GM18508 (cell line): ENCODE results near the gene TYSND1.
"Not testable (repeated sequence)": the region's sequence is repeated elsewhere in the genome, so short reads cannot be mapped to it uniquely, and the experiment has no call there.

Source experiments
- ATAC-seq: cut with Tn5 transposase; IDR thresholded peaks from one replicate; pipeline ENCODE4 v1.9.1; 2021; ENCODE audit warnings: moderate number of reproducible peaks; ENCODE audit not compliant: insufficient read depth, unreplicated experiment

Gene TYSND1

DNA sequence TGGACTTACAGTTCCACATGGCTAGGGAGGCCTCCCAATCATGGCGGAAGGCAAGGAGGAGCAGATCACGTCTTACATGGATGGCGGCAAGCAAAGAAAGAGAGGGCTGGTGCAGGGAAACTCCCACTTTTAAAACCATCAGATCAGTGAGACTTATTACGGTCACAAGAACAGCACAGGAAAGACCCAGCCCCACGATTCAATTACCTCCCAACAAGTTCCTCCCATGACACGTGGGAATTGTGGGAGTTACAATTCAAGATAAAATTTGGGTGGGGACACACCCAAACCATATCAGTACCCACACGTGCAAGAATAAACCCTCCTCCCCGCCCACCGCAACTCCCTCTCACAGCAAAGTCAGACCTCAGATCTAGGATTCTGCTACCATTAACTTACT is 9.4 kb downstream of the TYSND1 start:
- ATAC-seq = no peak

DNA sequence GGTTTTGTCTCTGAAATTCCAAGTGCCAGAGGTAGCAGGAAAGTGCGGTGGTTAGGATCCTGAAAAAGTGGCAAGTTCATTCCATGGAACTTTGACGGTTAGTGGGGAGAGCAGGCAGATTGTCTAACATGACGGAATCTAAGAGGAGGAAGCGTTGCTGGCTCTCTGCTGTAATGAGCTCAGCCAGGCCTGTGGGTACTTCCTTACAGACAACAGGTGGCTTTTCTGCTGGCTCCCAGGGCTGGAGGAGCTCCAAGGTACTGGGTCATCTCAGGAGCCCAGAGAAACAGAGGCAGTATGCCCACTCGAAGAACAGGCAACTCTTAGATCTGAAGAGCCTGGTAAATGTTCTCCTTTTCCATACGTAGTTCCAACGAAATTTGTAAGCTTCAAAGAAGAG is 10.8 kb downstream of the TYSND1 start:
- ATAC-seq = no peak

DNA sequence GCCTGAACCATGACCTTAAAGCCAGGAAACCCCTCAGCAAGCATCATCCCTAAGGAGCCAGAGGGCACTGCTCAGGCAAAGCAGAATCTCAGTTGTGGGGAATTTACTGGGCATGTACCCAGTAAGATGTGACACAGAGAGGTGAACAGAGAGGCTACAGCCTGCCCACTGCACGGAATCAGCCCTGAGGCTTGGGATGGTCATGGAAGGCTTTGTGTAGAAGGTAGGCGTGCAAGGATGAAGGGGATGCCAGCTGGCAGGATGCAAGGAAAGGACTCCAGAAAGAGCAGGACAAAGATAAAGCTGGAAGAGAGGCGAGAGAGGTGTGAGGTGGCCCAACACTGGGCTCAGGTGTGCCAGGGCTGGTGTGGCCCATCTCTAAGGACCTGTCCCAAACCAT is 11.5 kb downstream of the TYSND1 start:
- ATAC-seq = no peak

DNA sequence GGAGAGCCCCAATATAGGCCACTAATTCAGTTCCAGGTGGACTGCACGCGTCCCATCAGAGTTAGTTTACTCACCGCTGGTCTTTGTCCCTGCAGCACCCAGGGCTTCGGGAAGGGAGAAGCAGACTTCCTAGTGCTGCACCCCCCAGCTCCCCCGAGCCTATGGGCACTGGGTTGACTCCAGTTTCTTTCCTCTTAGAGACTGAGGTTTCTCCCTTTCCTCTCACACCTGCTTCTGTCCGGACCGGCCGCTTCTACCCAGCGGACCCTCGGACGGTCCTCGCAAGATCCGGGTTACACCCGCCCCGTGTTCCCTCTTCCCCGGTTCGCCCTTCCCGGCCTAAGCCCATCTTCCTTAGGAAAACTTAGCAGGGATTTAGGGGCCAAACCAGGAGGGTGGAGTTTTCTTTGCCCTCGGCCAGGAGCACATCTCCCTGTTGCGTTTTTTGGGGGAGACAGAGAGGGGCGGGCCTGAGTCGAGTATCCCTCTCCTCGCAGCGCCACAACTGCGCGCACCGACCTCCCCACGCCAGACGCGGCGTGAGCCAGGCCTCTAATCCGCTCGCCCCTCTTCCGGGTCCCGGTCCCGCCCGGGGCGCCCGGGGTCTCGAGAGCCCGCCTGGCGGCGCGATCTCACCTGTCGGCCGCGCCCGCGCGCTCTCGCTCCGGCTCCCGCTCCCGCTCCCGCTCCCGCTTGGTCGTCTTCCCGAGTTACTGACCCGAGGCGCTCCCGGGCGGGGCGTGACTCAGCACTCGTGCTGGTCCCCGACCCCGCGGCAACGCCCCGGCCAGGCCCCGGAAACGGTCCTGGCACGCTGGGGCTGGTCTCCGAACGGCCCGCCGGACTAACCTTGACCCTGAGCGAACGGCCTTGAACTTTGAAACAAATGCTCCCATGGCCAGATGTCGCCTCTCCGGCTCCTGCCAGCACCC is 14.1 kb downstream of the TYSND1 start, which contains the start of gene AIFM2:
TSS of gene AIFM2 (minus strand) at position 728 of the 932 bp plus-strand sequence. CDS start 8,741 bp downstream, outside the sequence.
- no peak for ATAC-seq

DNA sequence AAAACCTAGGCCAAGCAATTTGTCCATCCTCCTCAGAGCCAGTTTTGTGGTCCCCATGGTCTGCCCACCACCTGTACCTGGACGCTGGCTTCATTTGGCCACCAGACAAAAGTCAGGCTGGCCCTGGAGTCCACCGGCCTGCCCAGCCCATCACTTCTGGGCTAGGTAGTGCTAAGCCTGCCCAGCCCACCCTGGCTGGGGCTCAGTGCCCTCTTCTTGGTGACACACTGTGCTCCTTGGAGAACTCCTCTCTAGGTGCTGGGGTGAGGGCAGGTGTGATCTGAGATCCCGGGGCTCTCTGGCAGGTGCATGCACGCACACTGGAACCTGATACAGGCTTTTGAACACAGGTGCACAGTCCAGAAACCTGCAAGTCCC is 15.0 kb downstream of the TYSND1 start:
- no peak for ATAC-seq

DNA sequence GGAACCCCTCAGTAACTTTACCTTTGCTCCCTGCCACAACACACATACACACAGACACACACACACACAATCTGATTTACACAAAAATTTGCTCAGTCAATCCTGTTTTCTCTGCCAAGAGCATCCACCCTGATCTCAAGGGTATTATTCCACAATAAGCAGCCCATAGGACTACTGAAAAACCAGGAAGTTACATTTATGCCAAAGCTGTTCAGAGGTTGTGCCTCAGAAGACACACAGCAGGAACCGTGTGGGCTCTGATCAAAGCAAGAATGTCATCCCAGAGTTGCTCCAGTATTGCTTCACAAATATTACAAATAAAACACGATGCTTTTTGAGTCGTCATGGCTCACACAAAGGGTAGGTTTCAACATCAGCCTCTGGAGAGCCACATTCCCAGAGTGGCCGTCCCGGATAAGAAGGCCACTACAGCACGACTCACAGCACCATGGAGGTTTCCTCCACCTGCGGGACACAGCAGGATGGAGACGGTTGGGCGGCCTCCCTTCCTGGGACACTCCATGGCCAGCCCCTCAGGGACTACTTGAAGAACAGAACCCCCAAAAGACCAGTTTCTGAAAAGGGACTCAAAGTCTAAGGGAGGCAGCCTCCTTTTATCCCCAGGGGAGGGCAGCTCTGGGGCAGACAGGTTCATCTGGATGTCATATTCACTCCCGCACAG is 15.5 kb downstream of the TYSND1 start:
- ATAC-seq = no peak

DNA sequence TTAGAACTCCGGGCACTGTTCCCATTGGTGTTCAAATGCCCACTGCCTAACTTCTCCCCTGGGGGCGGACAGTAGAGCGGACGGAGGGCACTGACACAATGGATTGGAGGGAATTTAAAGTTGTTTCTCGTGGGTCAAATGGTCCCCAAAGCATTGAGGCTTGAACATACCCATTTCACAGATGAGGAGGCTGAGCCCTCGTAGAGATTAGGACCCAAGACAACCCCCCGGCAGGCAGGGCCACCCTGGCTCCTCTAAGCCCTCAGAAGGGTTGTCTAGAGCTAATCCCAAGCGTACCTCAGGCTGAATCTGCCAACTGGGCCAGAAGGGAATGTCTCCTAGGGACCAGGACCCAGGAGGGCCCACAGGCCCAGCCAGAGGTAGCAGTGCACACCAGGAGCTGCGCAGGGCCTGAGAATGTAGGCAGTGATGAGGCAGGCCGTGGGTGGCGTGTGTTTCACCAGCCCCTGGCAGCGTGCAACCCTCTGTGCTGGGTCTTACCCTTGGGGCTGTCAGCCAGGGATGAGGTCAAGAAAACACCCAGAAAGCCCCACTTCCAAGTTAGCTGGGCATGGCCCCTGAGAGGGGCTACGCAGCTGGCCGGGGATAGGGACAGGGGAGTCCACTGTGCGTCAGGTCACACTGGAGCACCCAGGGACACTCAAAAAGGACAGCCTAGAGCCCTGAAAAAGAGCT is 19.7 kb downstream of the TYSND1 start:
- no peak for ATAC-seq

DNA sequence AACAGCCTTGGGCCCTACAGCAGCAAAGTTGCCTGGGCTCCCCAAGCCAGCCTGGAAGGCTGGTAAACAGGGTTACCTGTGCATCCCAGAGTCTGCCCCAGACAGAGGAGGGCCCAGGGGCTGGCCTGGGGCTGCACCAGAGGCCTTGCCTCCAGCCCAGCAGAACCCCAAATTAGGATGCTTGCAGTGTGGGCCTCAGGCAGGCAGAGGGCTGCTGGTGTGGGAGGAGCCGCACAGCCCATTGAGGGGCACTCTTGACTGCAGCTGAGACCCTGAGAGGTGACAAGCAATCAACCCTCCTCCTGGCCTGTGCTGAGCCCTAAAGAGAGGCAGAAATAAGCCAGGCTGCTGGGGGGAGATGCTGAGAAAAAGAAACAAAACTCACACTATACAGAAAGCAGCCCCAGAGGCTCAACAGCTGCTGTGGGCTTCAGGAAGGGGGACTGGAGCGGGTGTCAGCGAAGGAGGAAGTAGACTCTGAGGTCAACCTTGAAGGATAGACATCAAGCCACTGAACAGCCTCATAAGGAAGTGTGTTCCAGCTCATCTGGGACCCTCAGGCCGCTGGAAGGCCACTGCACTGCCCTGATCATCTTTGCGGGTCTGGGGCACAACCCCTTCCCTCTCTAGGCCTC is 20.5 kb downstream of the TYSND1 start:
- no peak for ATAC-seq

DNA sequence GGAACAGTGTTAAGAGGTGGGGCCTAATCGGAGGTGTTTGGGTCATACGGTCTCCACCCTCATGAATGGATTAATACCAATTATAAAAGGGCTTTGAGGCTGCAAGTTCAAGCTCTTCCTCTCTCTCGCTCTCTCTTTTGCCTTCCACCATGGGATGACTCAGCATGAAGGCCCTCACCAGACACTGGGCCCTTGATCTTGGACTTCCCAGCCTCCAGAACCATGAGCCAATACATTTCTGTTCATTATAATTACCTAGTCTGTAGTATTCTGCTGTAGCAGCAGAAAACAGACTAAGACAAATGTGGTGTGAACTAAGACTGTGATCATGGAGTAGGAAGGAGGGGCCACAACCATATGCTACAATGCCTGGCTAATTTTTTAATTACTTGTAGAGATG is 21.6 kb downstream of the TYSND1 start:
- ATAC-seq = no peak

DNA sequence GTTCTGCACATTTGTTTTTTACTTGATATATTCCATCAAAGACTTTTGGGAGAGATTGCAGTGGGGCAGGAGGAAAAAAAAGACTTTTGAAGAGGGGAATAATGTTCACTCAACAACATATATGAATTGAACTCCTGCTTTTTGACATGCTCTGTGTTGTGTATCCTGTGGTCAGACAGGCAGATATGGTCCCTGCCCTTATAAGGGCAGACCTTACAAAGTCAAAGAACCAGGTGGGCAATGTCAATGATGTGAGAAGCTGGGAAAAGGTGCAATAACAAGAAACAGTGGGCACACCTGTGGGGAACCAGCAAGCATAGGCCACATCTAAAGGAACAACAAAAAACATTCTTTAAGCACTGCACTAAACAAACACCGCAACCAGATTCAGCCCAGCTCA is 22.1 kb downstream of the TYSND1 start:
- ATAC-seq = no peak

DNA sequence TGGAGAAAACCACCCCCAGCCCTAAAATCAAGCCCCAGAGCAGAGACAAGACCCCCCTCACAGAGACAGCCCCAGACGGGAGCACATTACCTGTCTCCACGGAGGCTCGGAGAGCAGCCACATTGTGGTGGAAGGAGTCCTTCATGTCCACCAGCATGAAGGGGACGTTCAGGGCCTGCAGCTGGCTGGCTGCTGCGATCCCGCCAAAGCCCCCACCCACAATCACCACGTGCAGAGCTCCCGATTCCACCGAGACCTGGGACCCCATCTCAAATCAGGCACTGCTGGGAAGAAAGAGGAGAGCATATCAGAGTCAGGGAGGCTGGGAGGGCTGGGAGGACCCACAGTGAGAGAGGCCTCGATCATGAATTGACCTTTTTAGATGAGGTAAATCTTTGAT is 22.7 kb downstream of the TYSND1 start:
- no peak for ATAC-seq

DNA sequence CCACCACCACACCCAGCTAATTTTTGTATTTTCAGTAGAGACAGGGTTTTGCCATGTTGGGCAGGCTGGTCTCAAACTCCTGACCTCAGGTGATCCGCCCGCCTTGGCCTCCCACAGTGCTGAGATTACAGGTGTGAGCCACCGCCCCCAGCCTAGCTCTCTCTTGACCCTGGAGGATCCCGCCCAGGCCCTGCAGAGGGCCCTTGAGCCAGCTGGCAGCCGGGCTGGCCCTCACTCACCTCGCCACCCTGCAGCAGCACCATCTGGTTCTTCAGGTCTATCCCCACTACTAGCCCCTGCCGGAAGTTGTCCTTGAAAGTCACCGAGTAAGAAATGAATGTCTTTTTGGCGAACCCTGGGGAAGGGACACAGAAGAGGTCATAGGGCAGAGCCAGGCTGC is 23.3 kb downstream of the TYSND1 start:
- not testable (repeated sequence) for ATAC-seq

DNA sequence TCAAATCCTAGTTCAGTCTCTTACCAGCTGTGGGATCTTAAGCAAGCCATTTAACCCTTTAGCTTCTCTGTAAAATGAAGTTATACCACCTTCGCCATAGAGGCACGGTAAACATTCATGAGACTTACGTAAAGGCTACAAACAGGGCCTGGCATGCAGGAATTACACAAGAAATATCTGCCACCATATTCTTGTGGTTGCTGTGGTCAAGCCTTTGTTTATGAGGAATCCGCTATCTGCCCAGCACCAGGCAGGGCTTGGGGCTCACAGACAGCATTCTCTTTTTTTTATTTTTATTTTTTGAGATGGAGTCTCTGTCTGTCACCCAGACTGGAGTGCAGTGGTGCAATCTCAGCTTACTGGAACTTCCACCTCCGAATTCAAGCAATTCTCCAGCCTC is 23.8 kb downstream of the TYSND1 start:
- no peak for ATAC-seq

DNA sequence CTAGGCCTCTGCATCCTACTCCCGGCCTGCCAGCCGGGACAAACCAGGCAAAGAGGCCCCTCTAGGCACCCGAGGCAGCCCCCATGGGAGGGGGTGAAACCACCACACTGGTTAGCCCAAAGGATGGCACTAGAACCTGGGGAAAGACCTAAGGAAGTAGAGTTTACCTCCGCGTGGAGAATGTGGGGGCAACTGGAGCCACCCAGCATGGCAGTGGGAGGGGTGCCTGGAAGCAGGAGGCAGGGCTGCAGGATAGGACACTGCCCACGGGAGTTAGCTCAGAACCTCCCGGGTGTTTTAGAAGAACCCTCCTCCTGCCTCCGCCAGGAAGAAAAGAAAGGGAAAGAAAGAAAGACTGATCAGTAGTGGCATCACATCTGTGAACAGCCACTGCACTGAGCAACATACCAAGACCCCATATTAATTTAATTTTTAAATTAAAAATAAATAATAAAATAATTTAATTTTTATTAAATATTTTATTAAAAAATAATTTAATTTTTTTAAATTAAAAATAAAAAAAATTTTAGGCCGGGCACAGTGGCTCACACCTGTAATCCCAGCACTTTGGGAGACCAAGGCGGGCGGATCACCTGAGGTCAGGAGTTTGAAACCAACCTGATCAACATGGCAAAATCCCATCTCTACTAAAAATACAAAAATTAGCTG is 25.1 kb downstream of the TYSND1 start:
- no peak for ATAC-seq

DNA sequence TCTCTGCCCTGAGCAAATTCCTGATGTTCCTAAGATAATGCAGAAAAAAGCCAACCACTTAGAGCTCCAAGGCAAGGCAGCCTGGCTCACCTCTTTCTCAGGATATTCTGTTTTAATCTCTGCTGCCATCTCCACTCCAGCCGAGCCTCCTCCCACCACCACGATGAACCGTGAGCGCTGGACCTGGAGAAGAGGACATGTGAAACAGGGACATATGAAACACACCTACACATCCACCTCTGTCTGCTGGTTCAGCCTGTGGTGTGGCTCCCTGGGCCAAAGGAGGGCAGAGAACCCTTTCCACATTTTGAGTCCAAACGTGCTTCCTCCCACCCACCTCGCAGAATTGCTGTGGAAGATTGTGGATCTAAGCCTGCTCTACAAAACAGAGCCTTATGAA is 26.1 kb downstream of the TYSND1 start:
- no peak for ATAC-seq

DNA sequence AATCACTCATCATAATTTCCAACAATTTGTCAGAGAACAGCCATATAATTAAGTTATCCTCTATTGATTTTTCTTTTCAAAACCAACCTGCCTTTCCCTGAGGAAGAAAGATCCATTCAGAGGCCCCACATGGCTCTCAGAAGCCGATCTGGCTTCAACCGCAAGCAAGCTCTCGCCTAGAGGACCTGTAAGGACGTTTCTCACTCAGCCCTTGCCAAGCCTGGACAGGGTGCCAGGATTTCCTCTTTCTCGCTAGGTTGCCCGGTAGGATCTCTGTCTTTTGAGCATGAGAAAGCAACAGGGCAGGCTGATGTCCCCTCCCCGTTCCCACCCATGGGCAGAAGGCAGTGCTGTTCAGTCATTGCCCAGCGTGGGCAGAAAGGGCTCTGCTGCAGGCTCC is 26.9 kb downstream of the TYSND1 start:
- ATAC-seq = no peak

DNA sequence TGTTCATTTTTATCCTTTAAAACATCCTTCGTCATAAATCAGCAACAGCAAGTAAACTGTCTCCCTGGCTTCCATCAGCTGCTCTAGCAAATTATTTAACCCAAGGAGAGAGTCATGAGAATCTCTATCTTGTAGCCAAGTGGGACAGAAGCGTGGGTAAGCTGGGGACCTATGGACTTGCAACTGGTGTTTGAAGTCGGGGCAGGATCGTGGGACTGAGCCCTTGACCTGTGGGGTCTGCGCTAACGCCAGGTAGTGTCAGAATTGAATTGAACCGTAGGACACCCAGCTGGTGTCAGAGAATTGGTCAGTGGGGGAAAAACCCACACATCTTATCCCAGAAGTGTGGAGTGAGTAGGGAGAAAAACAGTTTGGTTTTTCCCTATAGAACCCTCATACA is 27.3 kb downstream of the TYSND1 start:
- ATAC-seq = no peak

DNA sequence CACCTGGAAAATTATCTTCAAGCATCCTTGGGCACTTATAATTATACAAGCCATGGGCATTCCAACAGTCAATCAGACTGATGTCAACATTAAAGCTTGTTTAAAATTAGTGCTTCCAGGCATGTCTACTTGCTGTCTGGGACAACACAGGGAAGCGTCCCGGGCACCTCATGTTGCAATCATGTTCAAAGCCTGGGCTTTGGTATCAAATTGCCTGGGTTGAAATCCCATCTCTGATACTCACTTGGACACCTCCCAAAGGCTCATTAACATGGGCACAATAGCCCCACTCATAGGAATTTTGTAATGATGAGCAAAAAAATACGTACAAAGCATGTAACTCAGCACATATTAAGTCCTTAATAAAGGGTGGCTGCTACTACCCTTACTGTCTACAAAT is 28.3 kb downstream of the TYSND1 start:
- no peak for ATAC-seq

DNA sequence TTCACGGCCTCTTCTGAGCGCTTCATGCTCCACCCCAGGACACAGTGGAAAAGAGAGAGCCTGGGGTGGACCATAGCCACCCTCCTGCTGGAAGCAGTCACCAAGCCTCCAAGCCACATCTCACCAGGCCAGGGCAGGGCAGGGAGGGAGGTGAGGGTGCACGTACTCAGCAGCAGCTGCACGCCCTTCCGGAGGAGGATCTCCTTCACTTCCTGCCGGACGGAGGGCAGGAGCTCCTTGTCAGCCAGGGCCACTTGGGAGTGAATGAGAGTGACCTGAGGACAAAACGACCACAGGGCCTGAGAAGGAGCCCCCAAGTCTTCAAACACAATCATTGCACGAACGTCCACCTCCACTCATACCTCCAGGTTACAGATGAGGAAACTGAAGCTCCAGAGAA is 28.9 kb downstream of the TYSND1 start:
- no peak for ATAC-seq
